NAMALWA (cell line): ENCODE measurements around the gene AQP1.

ENCODE experiments used
- DNase-seq: peaks from one replicate; pipeline ENCODE4 v3.0.0-alpha.2; 2015; ENCODE audit warnings: low spot score

Gene AQP1

GRCh38 chr7:30906515-30907240 lies 5.0 kb upstream of the AQP1 start:
- no peak for DNase-seq

GRCh38 chr7:30907527-30908267 lies 4.0 kb upstream of the AQP1 start:
- no peak for DNase-seq

GRCh38 chr7:30908681-30909080 lies 3.0 kb upstream of the AQP1 start:
- peak; percentile 47 for DNase-seq

- DNase-seq, result no peak
Observed at GRCh38 chr7:30909431-30909830, 2.2 kb upstream of the AQP1 start.

- DNase-seq, result no peak
Observed at GRCh38 chr7:30910411-30911073, 1.1 kb upstream of the AQP1 start.

GRCh38 chr7:30911133-30911532 lies 520 bp upstream of the AQP1 start:
- DNase-seq, result no peak

- DNase-seq, result no peak
Observed at GRCh38 chr7:30912021-30912730, 523 bp downstream of the AQP1 start.

GRCh38 chr7:30912731-30912985 lies 1.0 kb downstream of the AQP1 start:
- DNase-seq, result no peak

GRCh38 chr7:30912986-30913811 lies 1.5 kb downstream of the AQP1 start:
- no peak for DNase-seq

- no peak for DNase-seq
Observed at GRCh38 chr7:30913821-30914515, 2.3 kb downstream of the AQP1 start.

GRCh38 chr7:30914596-30914995 lies 2.9 kb downstream of the AQP1 start:
- DNase-seq, result no peak

GRCh38 chr7:30915005-30915601 lies 3.5 kb downstream of the AQP1 start:
- DNase-seq, result no peak

GRCh38 chr7:30915751-30916150 lies 4.1 kb downstream of the AQP1 start:
- DNase-seq, result no peak

GRCh38 chr7:30916255-30916654 lies 4.6 kb downstream of the AQP1 start:
- no peak for DNase-seq

- no peak for DNase-seq
Observed at GRCh38 chr7:30916767-30917166, 5.1 kb downstream of the AQP1 start.

- DNase-seq, result no peak
Observed at GRCh38 chr7:30917216-30917893, 5.7 kb downstream of the AQP1 start.

- no peak for DNase-seq
Observed at GRCh38 chr7:30918676-30919075, 7.0 kb downstream of the AQP1 start.

- DNase-seq, result no peak
Observed at GRCh38 chr7:30920021-30920583, 8.4 kb downstream of the AQP1 start.

- DNase-seq, result no peak
Observed at GRCh38 chr7:30920584-30921539, 9.2 kb downstream of the AQP1 start.
